C4-2B (cell line): ENCODE measurements around the gene SOX12.

Experiments
- ZFX ChIP-seq: fragments of 450-650 bp; IDR thresholded peaks from 2 replicates; pipeline ENCODE4 v1.6.1; 2017
- TF ChIP-seq, protein P1 (sequence below): fragments of 450-650 bp; conservative IDR thresholded peaks from 2 replicates; pipeline ENCODE4 v1.5.1; 2017; ENCODE audit warnings: mild to moderate bottlenecking

DNA sequence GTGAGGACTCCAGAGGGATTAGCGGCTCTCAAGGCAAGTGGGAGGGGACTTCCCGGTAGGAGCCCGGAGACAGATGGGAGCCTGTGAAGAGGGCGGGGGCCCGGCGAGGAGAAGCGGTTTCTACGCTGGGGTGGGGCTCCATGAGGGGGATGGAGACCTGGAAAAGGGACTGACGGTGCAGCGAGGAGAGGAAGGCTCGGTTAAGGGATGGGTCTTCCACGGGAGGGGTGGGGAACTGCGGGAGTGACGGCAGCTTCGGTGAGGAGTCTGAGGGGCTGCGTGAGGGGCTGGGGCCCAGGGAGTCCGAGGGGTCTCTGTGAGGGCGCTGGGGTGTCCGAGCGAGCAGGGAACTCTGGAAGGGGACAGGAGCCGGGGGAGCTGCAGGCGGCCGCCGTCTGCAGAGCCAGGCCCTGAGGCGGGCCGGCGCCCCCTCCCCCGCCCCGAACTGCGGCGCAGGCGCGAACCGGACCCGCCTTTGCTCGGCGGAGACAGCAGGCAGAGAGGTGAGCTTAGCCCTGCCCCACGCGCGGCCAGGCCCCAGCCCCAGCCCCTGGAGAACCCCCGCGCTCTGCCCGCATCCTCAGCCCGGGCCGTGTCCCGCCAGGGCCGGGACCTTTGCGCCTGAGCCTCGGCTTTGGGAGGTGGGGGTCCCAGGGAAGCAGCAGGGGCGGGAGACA, 21.4 kb downstream of the SOX12 start, which contains the start of gene NRSN2:
- TF ChIP-seq, protein P1, sequence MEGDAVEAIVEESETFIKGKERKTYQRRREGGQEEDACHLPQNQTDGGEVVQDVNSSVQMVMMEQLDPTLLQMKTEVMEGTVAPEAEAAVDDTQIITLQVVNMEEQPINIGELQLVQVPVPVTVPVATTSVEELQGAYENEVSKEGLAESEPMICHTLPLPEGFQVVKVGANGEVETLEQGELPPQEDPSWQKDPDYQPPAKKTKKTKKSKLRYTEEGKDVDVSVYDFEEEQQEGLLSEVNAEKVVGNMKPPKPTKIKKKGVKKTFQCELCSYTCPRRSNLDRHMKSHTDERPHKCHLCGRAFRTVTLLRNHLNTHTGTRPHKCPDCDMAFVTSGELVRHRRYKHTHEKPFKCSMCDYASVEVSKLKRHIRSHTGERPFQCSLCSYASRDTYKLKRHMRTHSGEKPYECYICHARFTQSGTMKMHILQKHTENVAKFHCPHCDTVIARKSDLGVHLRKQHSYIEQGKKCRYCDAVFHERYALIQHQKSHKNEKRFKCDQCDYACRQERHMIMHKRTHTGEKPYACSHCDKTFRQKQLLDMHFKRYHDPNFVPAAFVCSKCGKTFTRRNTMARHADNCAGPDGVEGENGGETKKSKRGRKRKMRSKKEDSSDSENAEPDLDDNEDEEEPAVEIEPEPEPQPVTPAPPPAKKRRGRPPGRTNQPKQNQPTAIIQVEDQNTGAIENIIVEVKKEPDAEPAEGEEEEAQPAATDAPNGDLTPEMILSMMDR, result no peak
- TF ChIP-seq ZFX, result no peak
